GM18951 (cell line): Measurements from ENCODE around the gene TTC3.
"Not testable (repeated sequence)": the region's sequence is repeated elsewhere in the genome, so short reads cannot be mapped to it uniquely, and the experiment has no call there.

Source experiments
- POLR2A ChIP-seq: IDR thresholded peaks from 4 replicates; pipeline ENCODE4 v1.6.1; 2011; ENCODE audit warnings: mild to moderate bottlenecking; ENCODE audit not compliant: insufficient read length, insufficient read depth; ENCODE audit errors: extremely low read depth
- in situ Hi-C: fragments of 300-500 bp; cut with MboI; formaldehyde crosslinking; loops from one replicate; pipeline ENCODE4 v1.12.0; 2022; ENCODE audit warnings: low sequenced_read_pairs, mixed read lengths, inconsistent platforms; ENCODE audit not compliant: unreplicated experiment

The TTC3 gene

GRCh38 chr21:37136261-37136660, 63.2 kb downstream of the TTC3 start:
- in situ Hi-C loops = no loop called here
- no peak for TF ChIP-seq POLR2A

DNA sequence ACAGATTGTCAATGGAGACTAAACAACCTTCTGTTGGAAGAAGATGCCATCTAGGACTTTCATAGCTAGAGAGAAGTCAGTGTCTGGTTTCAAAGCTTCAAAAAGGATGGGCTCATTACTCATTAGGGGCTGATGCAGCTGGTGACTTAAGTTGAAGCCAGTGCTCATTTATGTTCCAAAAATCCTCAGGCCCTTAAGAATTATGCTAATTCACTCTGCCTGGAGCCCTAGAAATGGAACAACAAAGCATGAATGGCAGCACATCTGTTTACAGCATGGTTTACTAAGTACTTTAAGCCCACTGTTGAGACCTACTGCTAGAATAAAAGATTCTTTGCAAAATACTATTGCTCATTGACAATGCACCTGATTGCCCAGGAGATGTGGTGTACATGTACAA, 63.7 kb downstream of the TTC3 start:
- no peak for TF ChIP-seq POLR2A
- in situ Hi-C loops = no loop called here

DNA sequence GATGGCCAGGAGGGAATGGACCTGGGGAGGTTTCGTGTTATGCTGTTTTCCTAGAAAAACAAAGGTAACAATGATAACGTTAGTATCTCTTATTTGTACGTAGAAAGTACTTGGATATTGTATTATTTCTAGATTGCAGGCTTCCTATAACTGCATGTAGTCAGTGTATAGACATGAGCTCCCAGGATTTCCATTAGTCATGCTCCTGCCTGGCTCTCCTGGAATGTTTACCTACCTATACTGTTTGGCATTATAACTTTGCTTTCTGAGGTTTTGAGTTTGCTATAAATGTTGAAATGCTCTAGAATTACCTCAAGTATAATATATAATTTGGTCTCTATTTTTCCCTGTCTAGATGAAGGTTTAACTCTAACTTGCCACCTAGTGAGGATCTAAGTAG, 66.1 kb downstream of the TTC3 start:
- TF ChIP-seq POLR2A = no peak
- in situ Hi-C loops = no loop called here

GRCh38 chr21:37139902-37140301, 66.8 kb downstream of the TTC3 start:
- no peak for TF ChIP-seq POLR2A
- in situ Hi-C loops = no loop called here

GRCh38 chr21:37143392-37143791, 70.3 kb downstream of the TTC3 start:
- in situ Hi-C loops = not testable (repeated sequence)

- TF ChIP-seq POLR2A = no peak
- in situ Hi-C loops = no loop called here
Measured at GRCh38 chr21:37145635-37146111, 72.6 kb downstream of the TTC3 start.

DNA sequence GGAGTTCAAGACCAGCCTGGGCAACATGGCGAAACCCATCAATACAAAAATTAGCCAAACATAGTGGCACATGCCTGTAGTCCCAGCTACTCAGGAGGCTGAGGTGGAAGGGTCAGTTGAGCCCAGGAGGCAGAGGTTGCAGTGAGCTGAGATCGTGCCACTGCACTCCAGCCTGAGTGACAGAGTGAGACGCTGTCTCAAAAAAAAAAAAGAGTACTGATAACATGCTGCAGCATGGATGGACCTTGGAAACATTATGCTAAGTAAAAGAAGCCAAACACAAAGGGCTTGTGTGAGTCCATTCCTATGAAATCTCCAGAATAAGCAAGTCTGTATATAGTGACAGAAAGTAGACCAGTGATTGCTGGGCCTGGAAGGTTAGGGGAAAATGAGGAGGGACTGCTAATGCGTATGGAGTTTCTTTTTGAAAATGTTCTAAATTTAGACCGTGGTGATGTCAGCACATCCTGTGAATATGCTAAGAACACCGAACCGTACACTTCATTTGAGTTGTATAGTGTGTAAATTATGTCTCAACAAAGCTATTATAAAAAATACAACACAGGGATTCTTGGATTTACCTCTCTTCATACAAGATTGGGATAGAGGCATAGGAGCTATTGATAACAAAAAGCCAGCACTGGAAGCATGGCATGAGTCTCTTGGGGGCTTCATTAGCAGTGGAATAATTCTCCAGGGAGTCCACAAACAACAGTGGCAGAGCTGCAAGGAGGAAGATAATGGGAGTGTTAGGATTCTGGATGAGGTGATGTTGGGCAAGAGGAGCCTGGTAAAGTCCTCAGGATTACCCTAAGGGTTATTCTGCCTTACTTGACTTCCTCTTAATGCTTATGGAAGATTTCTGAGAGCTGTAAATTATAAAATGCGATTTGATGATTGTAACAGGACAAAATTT, 73.5 kb downstream of the TTC3 start:
- TF ChIP-seq POLR2A = no peak
- in situ Hi-C loops = no loop called here

- no peak for TF ChIP-seq POLR2A
- in situ Hi-C loops = no loop called here
Measured at GRCh38 chr21:37149411-37149810, 76.4 kb downstream of the TTC3 start.

GRCh38 chr21:37153196-37153934, 80.3 kb downstream of the TTC3 start:
- in situ Hi-C loops = no loop called here
- no peak for TF ChIP-seq POLR2A

- in situ Hi-C loops = no loop called here
- TF ChIP-seq POLR2A = no peak
Measured at GRCh38 chr21:37153935-37154350, 80.9 kb downstream of the TTC3 start.

- in situ Hi-C loops = no loop called here
- TF ChIP-seq POLR2A = no peak
Measured at GRCh38 chr21:37155186-37155585, 82.1 kb downstream of the TTC3 start.

GRCh38 chr21:37157938-37158337, 84.9 kb downstream of the TTC3 start:
- in situ Hi-C loops = no loop called here

GRCh38 chr21:37159053-37159776, 86.2 kb downstream of the TTC3 start:
- in situ Hi-C loops = no loop called here
- TF ChIP-seq POLR2A = no peak

More at GRCh38 chr21:37157938-37158337, 84.9 kb downstream of the TTC3 start:
- no peak for TF ChIP-seq POLR2A
